CD4-positive, alpha-beta T cell treated with Interleukin-6 at 100 ng/mL for 8 hours (primary cell): ENCODE measurements around the gene POU6F1.

Experiments used
- DNase-seq: peaks from one replicate; pipeline ENCODE4 v3.0.0-alpha.2; 2020; ENCODE audit warnings: mixed read lengths, low spot score

The POU6F1 gene

DNA sequence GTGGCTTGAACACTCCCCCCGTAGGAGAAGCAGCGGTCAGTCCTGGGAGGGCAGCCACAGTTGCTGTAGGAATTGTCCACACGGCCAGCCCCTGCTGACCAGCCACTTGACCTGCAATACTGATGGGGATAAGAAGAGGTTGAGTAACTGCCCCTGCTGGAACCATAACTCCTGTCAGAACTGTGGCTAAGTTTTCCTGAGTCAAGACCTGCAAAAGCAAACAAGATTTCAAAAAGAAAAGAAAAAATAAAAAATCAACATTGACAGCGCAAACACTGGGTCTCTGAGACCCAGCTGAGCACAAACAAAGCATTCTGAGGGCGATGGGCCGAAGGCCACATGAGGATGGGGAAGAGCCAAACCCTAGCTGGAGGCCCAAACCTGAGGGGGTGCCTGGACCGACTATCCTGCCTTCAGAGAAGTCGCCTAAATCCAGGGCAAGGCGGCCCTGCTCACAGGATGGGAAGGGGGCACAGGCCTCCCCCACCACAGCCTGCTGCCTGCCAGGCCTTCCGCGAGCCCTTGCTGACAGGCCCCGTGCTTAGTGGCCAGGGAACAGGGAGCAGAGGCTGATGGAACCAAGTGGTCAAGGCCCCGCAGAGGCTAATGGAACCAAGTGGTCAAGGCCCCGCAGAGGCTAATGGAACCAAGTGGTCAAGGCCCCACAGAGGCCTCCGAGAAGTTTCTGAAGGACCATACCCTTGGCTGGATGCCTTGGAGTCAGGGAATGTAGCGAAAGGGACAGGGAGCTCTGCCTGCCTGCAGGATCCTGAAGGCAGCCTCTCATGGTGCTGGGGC lies 19.1 kb downstream of the POU6F1 start:
- no peak for DNase-seq

DNA sequence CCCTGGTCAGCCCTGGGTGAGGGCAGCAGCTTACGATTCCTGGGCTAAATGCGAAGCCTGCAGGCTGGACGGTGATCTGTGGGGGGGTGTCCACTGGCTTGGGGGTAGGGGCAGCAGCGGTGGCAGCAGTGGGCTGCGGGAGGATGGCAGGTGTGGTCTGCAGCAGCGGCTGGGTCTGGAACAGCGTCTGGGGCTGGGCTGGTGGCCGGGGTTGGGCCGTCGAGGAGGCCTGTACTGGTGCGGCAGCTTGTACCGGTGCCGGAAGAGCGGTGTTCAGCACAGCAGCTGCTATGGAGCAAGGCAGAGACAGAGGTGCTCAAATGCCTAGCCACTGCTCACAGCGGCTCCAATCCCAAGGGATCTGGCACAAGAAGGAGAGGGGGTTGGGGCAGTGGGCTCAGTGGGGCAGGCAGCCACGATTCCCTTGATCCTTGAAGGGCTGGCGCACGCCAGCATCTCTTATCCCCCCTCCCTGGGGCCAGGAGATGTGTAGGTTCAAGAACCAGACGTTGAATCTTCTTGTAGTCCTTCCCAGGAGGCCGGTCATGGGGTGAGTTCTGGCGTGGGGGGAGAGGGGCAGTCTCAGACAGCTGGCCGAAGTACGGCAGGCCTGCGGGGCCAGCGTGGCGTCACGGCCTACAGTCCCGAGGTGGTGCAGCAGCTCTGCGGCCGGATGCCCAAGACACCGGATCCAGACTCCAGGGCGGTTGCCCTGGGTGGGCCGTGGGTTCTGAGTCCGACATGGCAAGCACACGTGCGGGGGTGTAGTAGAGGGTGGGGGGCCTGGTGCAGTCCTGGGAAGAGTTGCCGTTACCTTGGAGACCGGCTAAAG lies 19.9 kb downstream of the POU6F1 start:
- no peak for DNase-seq

DNA sequence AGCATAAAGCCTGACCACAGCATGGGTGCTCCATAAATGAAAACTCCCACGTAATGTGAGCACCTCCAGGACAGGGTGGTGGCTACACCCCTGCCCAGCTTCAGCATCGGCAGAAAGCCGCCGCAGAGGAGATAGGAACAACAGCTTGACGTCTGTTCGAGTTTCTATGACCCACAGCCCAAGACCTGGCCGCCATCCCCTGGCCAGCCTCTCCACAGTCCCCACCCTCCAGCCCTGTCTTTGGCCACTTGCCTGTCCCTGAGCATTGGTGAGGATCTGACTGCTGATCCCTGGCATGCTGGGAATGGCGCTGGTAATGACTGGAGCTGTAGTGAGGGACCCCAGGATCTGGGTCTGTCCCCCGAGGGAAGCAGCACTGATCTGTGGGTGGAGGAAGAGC lies 21.3 kb downstream of the POU6F1 start:
- DNase-seq: no peak

DNA sequence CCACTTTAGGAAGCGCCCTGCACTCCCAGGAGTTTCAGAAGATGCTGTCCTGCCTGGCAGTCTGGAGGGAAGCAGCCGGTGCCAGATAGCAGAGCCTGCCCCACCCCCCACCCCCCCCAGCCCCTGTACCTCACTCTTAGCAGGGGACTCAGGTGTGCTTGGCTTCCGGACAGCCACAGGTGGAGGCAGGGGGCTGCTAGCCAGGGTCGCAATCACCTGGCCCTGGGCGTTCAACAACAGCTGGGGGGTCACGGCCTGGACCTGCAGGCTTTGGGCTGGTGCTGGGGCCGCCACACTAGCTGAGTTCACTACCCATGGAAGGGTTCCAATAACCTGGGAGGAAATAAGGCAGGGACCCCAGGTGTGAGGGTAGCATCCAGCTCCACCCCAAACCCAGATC lies 22.0 kb downstream of the POU6F1 start:
- DNase-seq: no peak

DNA sequence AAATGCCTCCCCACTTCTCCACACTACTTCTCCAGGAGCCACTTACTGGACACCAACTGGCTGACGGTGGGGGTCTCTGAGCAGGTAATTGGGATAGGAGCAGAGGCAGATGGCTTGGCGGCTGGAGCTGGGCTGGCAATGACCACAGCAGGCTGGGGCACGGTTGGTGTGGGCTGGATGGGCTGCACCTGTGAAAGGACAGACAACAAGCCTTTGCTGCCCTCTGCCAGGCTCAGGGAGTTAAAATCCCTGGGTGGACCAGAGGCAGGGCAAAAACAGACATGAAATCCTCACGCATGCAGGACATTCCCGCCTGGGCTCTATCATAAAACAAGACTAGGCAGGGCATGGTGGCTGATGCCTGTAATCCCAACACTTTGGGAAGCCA lies 25.6 kb downstream of the POU6F1 start:
- DNase-seq: no peak

DNA sequence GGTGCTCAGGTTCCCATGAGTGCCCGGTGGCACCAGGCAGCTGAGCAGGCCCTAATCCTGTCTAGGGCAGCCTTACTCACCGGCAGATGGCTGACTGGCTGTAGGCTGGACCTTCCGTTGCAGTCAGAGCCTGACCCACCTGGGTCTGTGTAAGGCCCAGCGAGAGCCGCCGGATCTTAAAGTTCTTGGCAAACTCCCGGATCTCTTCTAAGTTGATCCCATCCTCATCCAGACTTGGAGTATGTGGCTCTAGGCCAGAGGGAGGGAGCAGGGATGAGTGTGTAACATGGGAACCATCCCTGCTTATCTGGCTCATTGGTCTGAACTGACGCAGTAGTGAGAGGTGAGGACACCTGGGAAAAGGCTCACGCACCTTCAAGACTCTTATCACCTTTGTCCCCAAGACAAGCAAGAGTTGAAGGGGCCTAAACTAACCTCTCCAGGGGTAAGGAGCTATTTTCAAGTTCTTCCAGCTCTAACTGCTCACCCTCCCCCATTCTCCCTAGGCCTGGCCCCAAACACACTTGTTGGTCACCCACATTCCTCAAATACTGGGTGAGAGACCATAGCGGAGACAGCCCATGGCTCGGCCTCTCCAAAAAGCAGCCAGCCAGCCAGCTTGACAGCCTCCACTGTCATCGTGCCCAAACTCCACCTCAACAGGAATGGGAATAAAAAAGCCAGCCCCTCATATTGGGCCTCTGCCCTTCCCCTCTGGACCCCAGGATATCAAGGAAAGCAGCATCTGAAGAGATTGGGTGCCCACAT lies 26.2 kb downstream of the POU6F1 start:
- no peak for DNase-seq

DNA sequence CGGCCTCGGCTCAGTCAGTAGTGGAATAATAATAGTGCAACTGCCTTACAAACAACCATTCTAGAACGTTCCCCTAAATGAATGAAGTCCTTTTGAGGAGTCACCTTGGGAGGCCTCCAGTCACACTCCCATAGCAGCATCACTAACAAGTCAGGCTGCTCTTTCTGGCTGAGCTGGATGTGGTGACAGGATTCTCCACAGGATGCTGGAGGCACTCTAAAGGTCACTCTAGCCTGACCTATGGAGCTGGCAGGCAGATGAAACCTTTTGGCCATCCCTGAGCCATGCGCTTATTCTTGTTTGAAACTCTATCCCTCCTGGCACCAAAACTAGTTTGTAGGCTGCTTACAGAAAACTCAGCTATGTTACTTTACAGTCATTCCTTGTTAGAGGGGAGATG lies 27.0 kb downstream of the POU6F1 start:
- DNase-seq: no peak

- no peak for DNase-seq
Measured at GRCh38 chr12:51189790-51190355, 28.0 kb downstream of the POU6F1 start.

GRCh38 chr12:51188359-51189051 lies 29.4 kb downstream of the POU6F1 start:
- no peak for DNase-seq

DNA sequence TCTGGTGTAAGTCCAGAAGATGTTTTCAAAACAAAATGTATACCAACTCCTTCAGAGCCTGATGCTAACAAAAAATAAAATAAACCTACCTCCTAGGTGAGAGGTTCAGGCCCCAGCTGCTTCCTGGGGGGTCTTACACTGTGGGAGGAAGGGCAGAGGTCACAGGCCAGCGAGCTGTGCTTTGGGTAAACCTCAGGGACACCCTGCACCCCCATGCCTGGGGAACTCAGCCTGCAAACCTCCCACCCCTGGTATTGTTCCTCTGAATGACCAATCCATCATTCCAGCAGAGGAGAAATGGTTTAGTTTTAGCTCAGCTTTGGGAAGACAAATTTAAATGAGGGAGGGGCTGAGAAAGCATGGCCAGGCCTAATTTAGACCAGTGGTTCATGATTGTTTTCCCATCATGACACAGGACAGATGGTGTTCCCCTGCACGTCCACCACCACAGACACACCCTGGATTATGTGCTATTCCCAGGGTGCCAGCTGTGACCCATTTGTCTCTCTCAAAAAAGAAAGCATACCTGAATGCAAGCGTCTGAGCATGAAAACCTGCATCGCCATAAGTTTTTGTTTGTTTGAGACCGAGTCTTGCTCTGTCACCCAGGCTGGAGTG lies 30.4 kb downstream of the POU6F1 start:
- DNase-seq: no peak

- no peak for DNase-seq
Measured at GRCh38 chr12:51186465-51187085, 31.3 kb downstream of the POU6F1 start.

GRCh38 chr12:51185171-51185717 lies 32.6 kb downstream of the POU6F1 start:
- no peak for DNase-seq

DNA sequence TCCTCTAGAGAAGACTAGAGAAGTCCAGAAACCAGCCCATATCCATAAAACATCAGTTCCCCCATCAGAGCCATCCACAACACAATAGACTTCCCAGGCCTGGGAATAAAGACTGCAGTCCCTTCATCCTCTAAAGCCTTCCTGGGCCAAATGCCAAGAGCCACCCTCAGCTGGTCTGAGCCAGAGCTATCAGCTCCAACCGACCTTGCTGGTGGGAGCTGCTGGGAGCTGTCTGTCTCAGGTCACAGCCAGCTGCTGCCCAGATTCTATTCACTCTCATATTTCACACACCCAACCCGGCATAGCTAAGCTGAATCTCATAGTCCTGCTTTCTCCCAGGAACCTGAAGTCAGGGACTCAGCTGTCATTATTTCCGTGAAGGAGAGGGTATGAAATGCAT lies 34.0 kb downstream of the POU6F1 start:
- no peak for DNase-seq

- no peak for DNase-seq
Measured at GRCh38 chr12:51183349-51183748, 34.5 kb downstream of the POU6F1 start.

- DNase-seq: no peak
Measured at GRCh38 chr12:51181558-51181957, 36.3 kb downstream of the POU6F1 start.

DNA sequence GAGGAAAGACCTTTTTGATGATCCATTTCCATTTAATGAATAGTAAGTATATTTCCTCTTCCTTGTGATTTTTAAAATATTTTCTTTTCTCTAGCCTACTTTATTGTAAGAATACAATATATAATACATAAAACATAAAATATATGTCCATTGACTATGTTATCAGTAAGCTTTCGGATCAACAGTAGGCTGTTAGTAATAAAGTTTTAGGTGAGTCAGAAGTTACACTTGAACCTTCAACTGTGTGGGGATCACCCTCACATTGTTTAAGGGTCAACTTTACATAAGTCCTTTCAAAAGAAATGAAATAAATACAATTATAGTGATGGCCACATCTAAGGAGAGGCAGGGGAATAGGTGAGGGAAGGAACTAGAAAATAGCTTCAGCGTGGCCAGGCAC lies 40.0 kb downstream of the POU6F1 start:
- DNase-seq: no peak

GRCh38 chr12:51174501-51174900 lies 43.4 kb downstream of the POU6F1 start:
- DNase-seq: no peak

DNA sequence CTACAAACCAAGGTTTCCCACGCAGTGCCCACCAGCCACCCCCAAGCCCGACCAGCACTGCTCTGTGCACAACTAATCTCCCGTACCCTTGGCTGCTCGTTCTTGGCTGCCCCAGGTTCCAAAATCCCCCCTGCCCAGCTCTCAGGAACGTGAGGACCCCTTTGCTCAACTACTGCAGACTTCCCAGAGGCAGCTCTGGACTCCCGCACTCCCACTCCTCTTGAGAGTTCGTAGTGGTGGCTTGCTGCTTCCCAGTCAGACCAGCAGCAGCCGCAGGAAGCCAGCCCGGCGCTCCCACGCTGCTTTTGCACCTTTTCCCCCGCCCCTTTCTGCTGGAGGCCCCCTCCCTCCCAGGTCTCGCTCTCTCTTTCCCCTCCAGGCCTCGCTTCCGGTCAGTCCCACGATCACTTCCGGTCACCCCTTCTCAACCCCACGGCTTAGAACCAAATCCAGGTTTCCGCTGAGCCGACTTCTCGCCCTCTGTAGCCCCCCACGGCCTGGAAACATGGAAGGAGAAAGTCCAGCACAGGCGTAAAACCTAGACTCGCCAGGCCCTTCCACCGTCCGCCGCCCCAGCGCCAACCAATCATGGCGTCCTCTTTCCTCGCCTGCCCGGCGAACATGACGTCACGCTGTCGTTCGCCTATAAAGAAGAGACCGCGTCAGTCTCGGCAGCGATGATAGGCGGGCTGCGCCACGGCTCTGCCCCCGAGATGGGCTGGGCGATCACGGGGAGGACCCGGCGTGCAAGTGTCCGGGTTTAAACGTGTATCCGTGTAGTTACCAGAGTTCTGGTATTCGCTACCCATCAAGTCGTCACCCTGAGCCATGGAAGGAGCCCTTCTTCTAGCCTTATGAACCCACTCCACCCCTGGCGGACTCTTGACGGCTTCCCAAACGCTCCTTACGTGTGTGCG lies 45.1 kb downstream of the POU6F1 start, which contains the start of gene TFCP2:
TSS of gene TFCP2 (minus strand) at position 621 of the 917 bp plus-strand sequence. CDS start 713 bp downstream, outside the sequence.
- peak; percentile 94 for DNase-seq

DNA sequence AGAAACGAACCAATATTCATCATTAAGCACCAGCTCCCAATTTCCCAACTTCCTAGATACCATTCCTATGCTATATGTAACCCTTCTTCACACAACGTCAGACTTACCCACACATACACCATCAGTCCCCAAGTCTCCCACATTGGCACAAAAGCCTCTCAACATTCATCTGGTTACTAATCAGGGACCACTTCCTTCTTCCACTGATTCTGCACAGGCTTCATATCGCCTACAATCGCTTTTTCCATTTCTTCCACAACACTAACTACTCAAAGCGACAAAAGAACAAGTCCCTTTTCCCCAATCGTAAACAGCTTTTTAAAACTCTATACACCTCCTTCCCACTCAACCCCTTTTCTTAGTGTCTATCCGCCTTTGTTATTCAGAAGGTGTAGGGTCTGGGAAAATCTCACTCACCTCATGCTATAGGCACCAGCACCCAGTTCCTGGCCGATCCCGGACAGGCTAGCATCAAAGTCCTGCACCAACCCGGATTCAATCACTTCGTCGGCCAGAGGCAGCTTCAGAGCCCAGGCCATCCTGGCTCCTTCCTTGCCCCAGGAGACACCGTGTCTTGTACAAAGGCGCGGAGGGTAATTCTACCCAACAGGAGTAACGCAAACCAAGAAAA lies 45.9 kb downstream of the POU6F1 start:
- no peak for DNase-seq
